ENCODE results near the gene ABCC3.

- TF ChIP-seq EZH2 (IDR thresholded peaks at IDR 0.05; ENCODE audit: low read length, missing control alignments): no peak
- TF ChIP-seq, protein P1, sequence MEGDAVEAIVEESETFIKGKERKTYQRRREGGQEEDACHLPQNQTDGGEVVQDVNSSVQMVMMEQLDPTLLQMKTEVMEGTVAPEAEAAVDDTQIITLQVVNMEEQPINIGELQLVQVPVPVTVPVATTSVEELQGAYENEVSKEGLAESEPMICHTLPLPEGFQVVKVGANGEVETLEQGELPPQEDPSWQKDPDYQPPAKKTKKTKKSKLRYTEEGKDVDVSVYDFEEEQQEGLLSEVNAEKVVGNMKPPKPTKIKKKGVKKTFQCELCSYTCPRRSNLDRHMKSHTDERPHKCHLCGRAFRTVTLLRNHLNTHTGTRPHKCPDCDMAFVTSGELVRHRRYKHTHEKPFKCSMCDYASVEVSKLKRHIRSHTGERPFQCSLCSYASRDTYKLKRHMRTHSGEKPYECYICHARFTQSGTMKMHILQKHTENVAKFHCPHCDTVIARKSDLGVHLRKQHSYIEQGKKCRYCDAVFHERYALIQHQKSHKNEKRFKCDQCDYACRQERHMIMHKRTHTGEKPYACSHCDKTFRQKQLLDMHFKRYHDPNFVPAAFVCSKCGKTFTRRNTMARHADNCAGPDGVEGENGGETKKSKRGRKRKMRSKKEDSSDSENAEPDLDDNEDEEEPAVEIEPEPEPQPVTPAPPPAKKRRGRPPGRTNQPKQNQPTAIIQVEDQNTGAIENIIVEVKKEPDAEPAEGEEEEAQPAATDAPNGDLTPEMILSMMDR (conservative IDR thresholded peaks at IDR 0.05 in 1 of 2, IDR thresholded peaks at IDR 0.05 in 1 of 2; ENCODE audit: low read depth in 1 of 2, low read length in 2 of 2): no peak
Measured at GRCh38 chr17:50683434-50684287, 49.0 kb downstream of the ABCC3 start.
